Right lobe of liver (tissue), 6 donors: ENCODE results near the gene LRRC9. TPM values are rescaled to one million over a fixed set of nuclear protein-coding genes. Genes with fewer than 3 reads are reported as not detected.
A peak's percentile ranks its signal among the peaks of the same experiment; 100 is the strongest.

ENCODE experiments used
- ATAC-seq, 4 donors: fragments of 200-7000 bp; cut with Tn5 transposase; one replicate each; pipeline ENCODE4 v1.9.1; 2020; ENCODE audit warnings: mild to moderate bottlenecking in 4 of 4, moderate library complexity in 4 of 4
- DNase-seq, 3 donors: peaks; one replicate each; pipeline ENCODE4 v3.0.0-alpha.2; 2020
- H3K27ac ChIP-seq, 3 donors: fragments of 200-600 bp; one replicate each; pipeline ENCODE4 v1.8.0; 2022
- H3K27me3 ChIP-seq, 2 donors: fragments of 200-600 bp; one replicate each; pipeline ENCODE4 v1.8.0; 2022
- H3K36me3 ChIP-seq, 4 donors: fragments of 200-600 bp; sonication (generic) in 1 of 4; one replicate each; pipeline versions ENCODE4 v1.5.1 to v1.8.0; 2017 to 2022; ENCODE audit warnings: control low read depth in 1 of 4
- H3K4me1 ChIP-seq, 4 donors: fragments of 200-600 bp; sonication (generic) in 1 of 4; one replicate each; pipeline versions ENCODE4 v1.5.1 to v1.8.0; 2017 to 2022; ENCODE audit warnings: control low read depth in 1 of 4
- H3K4me3 ChIP-seq, 3 donors: fragments of 200-600 bp; one replicate each; pipeline ENCODE4 v1.8.0; 2022
- H3K9me3 ChIP-seq, 4 donors: fragments of 200-600 bp; sonication (generic) in 1 of 4; one replicate each; pipeline versions ENCODE4 v1.5.1 to v1.8.0; 2017 to 2022; ENCODE audit warnings: control low read depth in 1 of 4
- POLR2A ChIP-seq: fragments of 450-650 bp; IDR thresholded peaks from one replicate; pipeline ENCODE4 v1.6.1; 2017; ENCODE audit warnings: antibody characterized with exemption, mild to moderate bottlenecking
- WGBS: methylation state at CpG from one replicate; pipeline ENCODE4 v1.1.6; 2018; ENCODE audit warnings: low coverage, low lambda C conversion rate; ENCODE audit not compliant: insufficient coverage; ENCODE audit errors: missing lambda C conversion rate; 5-methylcytosine and 5-hydroxymethylcytosine counted together
- intact Hi-C, 2 donors: fragments of 100-400 bp; cut with DNase I; formaldehyde crosslinking; loops; one replicate each; pipeline versions ENCODE4 v1.11.2 to v1.14.1; 2022
- total RNA-seq, 6 experiments: library from RNA; depleted of rRNA in 2 of 6; stranded (reverse); fragments of >200 nt in 2 of 6; fragmentation: NEBNext Ultra II Directional in 3 of 6; extraction: Animal tissue kit (Norgen Biotek cat#: 25700) in 3 of 6; gene quantifications; one replicate each; pipeline versions ENCODE4 v1.1.0 to v1.2.4, GENCODE V29; 2016 to 2023
- TF ChIP-seq, protein P1 (sequence below), 4 donors: fragments of 200-600 bp in 3 of 4; fragments of 450-650 bp in 1 of 4; IDR thresholded peaks; one replicate each; pipeline versions ENCODE4 v1.5.1 to v1.8.0; 2016 to 2022; ENCODE audit warnings: antibody characterized with exemption in 4 of 4, mild to moderate bottlenecking in 2 of 4
- donor health status: DM: no; HTN: yes; CAD: no.
- donor health status: DM: no; HTN: no; CAD: no.
- donor health status: DM: no; HTN: no; CAD: no.
- donor health status: DM: no; HTN: yes; CAD: no.
- donor health status: DM: no; HTN: yes; CAD: no.

Gene LRRC9
- total RNA-seq, 6 experiments from 2014 or later: 0.15 TPM; not detected in 5

GRCh38 chr14:59959668-59960067 is 39.7 kb downstream of the LRRC9 start:
- H3K4me1 ChIP-seq: no peaks in the 10 kb centered on the region
- no peak overlapping the region for H3K4me3 ChIP-seq
- intact Hi-C loops: loop anchor here (10.0 kb wide), 2 partner anchors 205 to 225 kb away; partner anchors contain the start of gene DHRS7 (in 1 of the 2)
- peaks cover 0 to 5% (median 0%) of the 10 kb centered on the region in 4 donors for H3K9me3 ChIP-seq
- H3K27me3 ChIP-seq: no peaks in the 10 kb centered on the region
- H3K36me3 ChIP-seq: no peaks in the 10 kb centered on the region
- no peak for DNase-seq
- TF ChIP-seq POLR2A: no peak
- TF ChIP-seq, protein P1, sequence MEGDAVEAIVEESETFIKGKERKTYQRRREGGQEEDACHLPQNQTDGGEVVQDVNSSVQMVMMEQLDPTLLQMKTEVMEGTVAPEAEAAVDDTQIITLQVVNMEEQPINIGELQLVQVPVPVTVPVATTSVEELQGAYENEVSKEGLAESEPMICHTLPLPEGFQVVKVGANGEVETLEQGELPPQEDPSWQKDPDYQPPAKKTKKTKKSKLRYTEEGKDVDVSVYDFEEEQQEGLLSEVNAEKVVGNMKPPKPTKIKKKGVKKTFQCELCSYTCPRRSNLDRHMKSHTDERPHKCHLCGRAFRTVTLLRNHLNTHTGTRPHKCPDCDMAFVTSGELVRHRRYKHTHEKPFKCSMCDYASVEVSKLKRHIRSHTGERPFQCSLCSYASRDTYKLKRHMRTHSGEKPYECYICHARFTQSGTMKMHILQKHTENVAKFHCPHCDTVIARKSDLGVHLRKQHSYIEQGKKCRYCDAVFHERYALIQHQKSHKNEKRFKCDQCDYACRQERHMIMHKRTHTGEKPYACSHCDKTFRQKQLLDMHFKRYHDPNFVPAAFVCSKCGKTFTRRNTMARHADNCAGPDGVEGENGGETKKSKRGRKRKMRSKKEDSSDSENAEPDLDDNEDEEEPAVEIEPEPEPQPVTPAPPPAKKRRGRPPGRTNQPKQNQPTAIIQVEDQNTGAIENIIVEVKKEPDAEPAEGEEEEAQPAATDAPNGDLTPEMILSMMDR (IDR thresholded peaks at IDR 0.05): no peak
- no peak overlapping the region for H3K27ac ChIP-seq
- WGBS: 54% methylated on average over 3 of the region's 3 CpGs
- peak in 1 of 4 donors; percentile 43 for ATAC-seq

DNA sequence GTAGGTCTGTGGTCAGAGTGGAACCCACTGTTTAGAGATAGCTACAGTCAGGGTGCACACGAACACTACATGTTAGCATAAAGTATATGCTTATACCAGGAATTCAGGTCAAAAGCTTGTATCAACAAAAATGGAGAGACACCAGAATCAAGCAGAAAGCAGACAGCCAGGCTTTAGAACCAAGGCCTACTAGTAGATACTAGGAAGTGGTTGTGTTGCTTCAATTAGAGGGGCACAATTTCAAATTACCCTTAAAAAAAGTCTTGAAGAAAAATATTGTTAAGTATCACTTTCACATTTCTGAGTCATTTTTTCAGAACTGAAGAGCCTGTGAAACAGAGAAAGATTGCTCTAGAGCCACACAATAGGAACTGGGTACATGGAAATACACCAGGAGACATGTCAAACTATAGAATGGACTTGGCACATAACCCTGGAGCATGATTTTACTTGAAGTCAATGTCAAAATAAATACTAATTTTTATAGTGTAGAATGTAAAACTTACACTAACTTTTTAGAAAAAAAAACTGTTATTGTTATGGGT is 41.6 kb downstream of the LRRC9 start:
- ATAC-seq (no peak), DNase-seq (no peak)
- WGBS: 71% methylated on average over 1 of the region's 1 CpG
- Histone ChIP-seq H3K27ac (no peak overlapping the region), H3K4me3 (no peak overlapping the region), H3K4me1 (no peaks in the 10 kb centered on the region), H3K27me3 (no peaks in the 10 kb centered on the region), H3K36me3 (no peaks in the 10 kb centered on the region), H3K9me3 (no peaks in the 10 kb centered on the region)
- intact Hi-C loops: loop anchor here (10.0 kb wide), 2 partner anchors 203 to 223 kb away; partner anchors contain the start of gene DHRS7 (in 1 of the 2)
- TF ChIP-seq POLR2A: no peak
- TF ChIP-seq, protein P1 (IDR thresholded peaks at IDR 0.05): no peak

GRCh38 chr14:59964251-59965007 is 44.5 kb downstream of the LRRC9 start:
- no peaks in the 10 kb centered on the region for H3K4me1 ChIP-seq
- WGBS: 33% methylated on average over 5 of the region's 5 CpGs
- DNase-seq (no peak), ATAC-seq (peak in 3 of 4 donors; percentile 13 to 22 (median 14))
- no peaks in the 10 kb centered on the region for H3K36me3 ChIP-seq
- no peaks in the 10 kb centered on the region for H3K27me3 ChIP-seq
- intact Hi-C loops: loop anchor here (10.0 kb wide), 2 partner anchors 200 to 220 kb away; partner anchors contain the start of gene DHRS7 (in 1 of the 2)
- no peaks in the 10 kb centered on the region for H3K9me3 ChIP-seq
- no peak overlapping the region for H3K27ac ChIP-seq
- TF ChIP-seq, protein P1 (IDR thresholded peaks at IDR 0.05): no peak
- no peak for TF ChIP-seq POLR2A
- H3K4me3 ChIP-seq: no peak overlapping the region

- H3K4me1 ChIP-seq: no peaks in the 10 kb centered on the region
- H3K27ac ChIP-seq: no peak overlapping the region
- no peak for TF ChIP-seq POLR2A
- TF ChIP-seq, protein P1 (IDR thresholded peaks at IDR 0.05): no peak
- H3K36me3 ChIP-seq: no peaks in the 10 kb centered on the region
- H3K27me3 ChIP-seq: no peaks in the 10 kb centered on the region
- DNase-seq: no peak
- intact Hi-C loops: loop anchor here (10.0 kb wide), 2 partner anchors 195 to 215 kb away; partner anchors contain the start of gene DHRS7 (in 1 of the 2)
- no peaks in the 10 kb centered on the region for H3K9me3 ChIP-seq
- no peak for ATAC-seq
- no peak overlapping the region for H3K4me3 ChIP-seq
- WGBS: 47% methylated on average over 2 of the region's 2 CpGs
Observed at GRCh38 chr14:59969319-59969718, 49.4 kb downstream of the LRRC9 start.
